K562 (cell line): ENCODE data around the gene CTCF. TPM values are rescaled to one million over a fixed set of nuclear protein-coding genes. Genes with fewer than 3 reads are reported as not detected.
A peak's percentile ranks its signal among the peaks of the same experiment; 100 is the strongest.

Experiments
- ATAC-seq: fragments of 200-7000 bp; cut with Tn5 transposase; 3 replicates; pipeline ENCODE4 v1.9.1; 2020; ENCODE audit warnings: moderate library complexity
- BruUV-seq: library from RNA; stranded (reverse); fragments of 400-500 nt; replicated peaks from 2 replicates; lab custom pipeline; 2021; lab: Mats Ljungman, UMichigan
- CTCF ChIA-PET: fragments of 300-600 bp; formaldehyde crosslinking; extraction: SDS; loops from one replicate; lab custom pipeline; 2021; ENCODE audit warnings: low intra/inter-chr PET ratio; lab: Yijun Ruan, JAX
- POLR2A ChIA-PET: fragments of 300-600, 350-650 bp; sonication (Branson Sonifier 250); formaldehyde crosslinking; extraction: SDS; loops from one replicate; lab custom pipeline; 2021; ENCODE audit warnings: antibody characterized with exemption, inconsistent platforms; lab: Yijun Ruan, JAX
- DNase-seq, 4 experiments: peaks; one replicate each; pipeline versions ENCODE4 v3.0.0 to v3.0.0-alpha.2; 2011 to 2018; ENCODE audit warnings: low spot score in 3 of 4, mixed read lengths in 3 of 4; ENCODE audit errors: extremely low read depth in 1 of 4
- FAIRE-seq: peaks from 2 replicates; lab custom pipeline; 2011; peaks lifted over from hg19 to GRCh38; lab: Jason Lieb, UNC
- H2AFZ ChIP-seq: 2 replicates; pipeline ENCODE4 v1.6.0; 2011; ENCODE audit warnings: low read depth, low read length, control low read depth, inconsistent platforms
- H3K27ac ChIP-seq: fragments of 200-600 bp; 3 replicates; pipeline ENCODE4 v1.8.0; 2011; ENCODE audit warnings: low read depth, mild to moderate bottlenecking, control low read depth, inconsistent platforms, low read length, moderate library complexity, mixed read lengths; ENCODE audit errors: extremely low read depth
- H3K27me3 ChIP-seq, 2 experiments: fragments of 300-600 bp in 1 of 2; 2 replicates in 1 of 2; 3 replicates in 1 of 2; pipeline versions ENCODE4 v1.6.0 to v1.8.0; 2011; ENCODE audit warnings: inconsistent platforms in 2 of 2, low read length in 2 of 2, mild to moderate bottlenecking in 1 of 2, mixed read lengths in 1 of 2, moderate library complexity in 1 of 2; ENCODE audit not compliant: control insufficient read depth in 2 of 2, insufficient read depth in 2 of 2
- H3K36me3 ChIP-seq: fragments of 300-600 bp; 3 replicates; pipeline ENCODE4 v1.8.0; 2011; ENCODE audit warnings: mild to moderate bottlenecking, low read length, inconsistent platforms; ENCODE audit not compliant: control insufficient read depth, insufficient read depth
- H3K4me1 ChIP-seq, 2 experiments: fragments of 200-600 bp in 1 of 2; replicated peaks in 1 of 2; 2 replicates in 1 of 2; 3 replicates in 1 of 2; pipeline versions ENCODE4 v1.5.1 to v1.8.0; 2011; ENCODE audit warnings: inconsistent platforms in 2 of 2, low read length in 2 of 2, mild to moderate bottlenecking in 1 of 2, mixed read lengths in 1 of 2, moderate library complexity in 1 of 2; ENCODE audit not compliant: control insufficient read depth in 2 of 2, insufficient read depth in 2 of 2
- H3K4me2 ChIP-seq: 2 replicates; pipeline ENCODE4 v1.6.1; 2011; ENCODE audit warnings: low read length, control low read depth, inconsistent platforms, mixed read lengths; ENCODE audit not compliant: insufficient read depth
- H3K4me3 ChIP-seq: fragments of 200-600 bp; sonication (generic), shearing (Covaris generic); 2 replicates; pipeline ENCODE4 v1.5.1; 2016; ENCODE audit warnings: control low read depth, inconsistent platforms
- H3K79me2 ChIP-seq: fragments of 200-600 bp; 3 replicates; pipeline ENCODE4 v1.8.0; 2011; ENCODE audit warnings: low read length, inconsistent platforms; ENCODE audit not compliant: control insufficient read depth, insufficient read depth
- H3K9ac ChIP-seq, 2 experiments: 2 replicates each; pipeline versions ENCODE4 v1.6.0 to v1.6.1; 2011; ENCODE audit warnings: low read depth in 2 of 2, low read length in 2 of 2, control low read depth in 1 of 2, inconsistent platforms in 1 of 2, mild to moderate bottlenecking in 1 of 2, mixed read lengths in 1 of 2; ENCODE audit not compliant: insufficient read depth in 1 of 2
- H3K9me1 ChIP-seq: one replicate; pipeline ENCODE4 v1.6.0; 2011; ENCODE audit warnings: inconsistent platforms, mild to moderate bottlenecking, low read length, moderate library complexity; ENCODE audit not compliant: control insufficient read depth, insufficient read depth
- H3K9me3 ChIP-seq: replicated peaks from 2 replicates; pipeline ENCODE4 v1.5.1; 2011; ENCODE audit warnings: low read depth, low read length, inconsistent platforms; ENCODE audit not compliant: control insufficient read depth, insufficient read depth
- H4K20me1 ChIP-seq: replicated peaks from 2 replicates; pipeline ENCODE4 v1.6.1; 2011; ENCODE audit warnings: low read length, inconsistent platforms, mixed read lengths; ENCODE audit not compliant: control insufficient read depth, insufficient read depth
- AFF1 ChIP-seq, 2 experiments: fragments of 450-650 bp; IDR thresholded peaks; 2 replicates each; pipeline ENCODE4 v1.6.1; 2018; ENCODE audit warnings: mild to moderate bottlenecking in 2 of 2, low read depth in 1 of 2; ENCODE audit not compliant: partially characterized antibody in 2 of 2
- CREBBP ChIP-seq: IDR thresholded peaks from one replicate; pipeline ENCODE4 v1.6.1; 2012; ENCODE audit warnings: low read depth, mild to moderate bottlenecking, control low read depth, inconsistent platforms, low read length
- EP300 ChIP-seq: IDR thresholded peaks from 2 replicates; pipeline ENCODE4 v1.6.1; 2012; ENCODE audit warnings: low read length, improper control_type of control experiment
- FOXO4 ChIP-seq: fragments of 450-650 bp; formaldehyde crosslinking; IDR thresholded peaks from 2 replicates; pipeline ENCODE4 v1.4.0; 2020; ENCODE audit warnings: mild to moderate bottlenecking, moderate library complexity
- GTF2F1 ChIP-seq: IDR thresholded peaks from 2 replicates; pipeline ENCODE4 v1.6.1; 2011; ENCODE audit warnings: low read depth, low read length, improper control_type of control experiment
- RFX7 ChIP-seq: fragments of 250-450 bp; sonication (Bioruptor Pico); IDR thresholded peaks from 2 replicates; pipeline ENCODE4 v1.5.1; 2021; ENCODE audit warnings: mild to moderate bottlenecking
- TCF3 ChIP-seq: sonication (generic); formaldehyde crosslinking; IDR thresholded peaks from 2 replicates; pipeline ENCODE4 v1.4.0; 2020; ENCODE audit warnings: mild to moderate bottlenecking, missing genetic modification reagents
- XRCC5 ChIP-seq: fragments of 200-400 bp; formaldehyde crosslinking; IDR thresholded peaks from 2 replicates; pipeline ENCODE4 v1.6.1; 2017; ENCODE audit warnings: low read depth, mild to moderate bottlenecking, low read length
- ZNF609 ChIP-seq: sonication (generic); formaldehyde crosslinking; IDR thresholded peaks from 2 replicates; pipeline ENCODE4 v1.8.1; 2023; ENCODE audit warnings: missing genetic modification reagents, mild to moderate bottlenecking, borderline replicate concordance
- ZZZ3 ChIP-seq: fragments of 450-650 bp; IDR thresholded peaks from 2 replicates; pipeline ENCODE4 v1.6.1; 2016; ENCODE audit warnings: antibody characterized with exemption, mild to moderate bottlenecking, moderate library complexity
- WGBS: fragments of 100-300 bp; shearing (Covaris generic); methylation state at CpG from one replicate; pipeline ENCODE4 v1.1.6; 2016; ENCODE audit warnings: low coverage, mixed read lengths; ENCODE audit not compliant: insufficient coverage; ENCODE audit errors: missing lambda C conversion rate; 5-methylcytosine and 5-hydroxymethylcytosine counted together
- in situ Hi-C: fragments of 300-500 bp; cut with MboI; formaldehyde crosslinking; loops from 4 replicates; pipeline ENCODE4 v1.15.0; 2018; ENCODE audit warnings: inconsistent platforms, mixed read lengths
- intact Hi-C: fragments of 100-400 bp; cut with micrococcal nuclease; formaldehyde crosslinking; loops from 2 replicates; pipeline ENCODE4 v1.14.2; 2022
- polyA plus RNA-seq, 8 experiments: library from polyadenylated mRNA; depleted of rRNA in 4 of 8; stranded (reverse) in 5 of 8; unstranded in 3 of 8; fragments of >200 nt; fragmentation: Nextera tagmentation in 2 of 8; fragmentation: Illumina TruSeq in 1 of 8; extraction: Ambion mirVana in 2 of 8; extraction: Trizol in 1 of 8; gene quantifications; 2 replicates each; pipeline versions ENCODE4 v1.2.1 to v1.2.3, GENCODE V29; 2011 to 2014; ENCODE audit warnings: inconsistent platforms in 1 of 8, missing spikeins in 1 of 8
- total RNA-seq, 7 experiments: library from RNA; depleted of rRNA in 6 of 7; stranded (reverse); fragments of >200 nt in 6 of 7; fragmentation: Illumina TruSeq in 2 of 7; extraction: Trizol in 2 of 7; gene quantifications; 2 replicates each; pipeline versions ENCODE4 v1.2.1 to v1.2.3, GENCODE V29; 2011 to 2021; ENCODE audit warnings: low replicate concordance in 1 of 7

The CTCF gene
- total and polyA plus RNA-seq, 9 of the 15 experiments (the other 6 are each of a cell fraction or from before 2014, with no cell fraction given): 7.8 to 49.2 (median 33.9) TPM

GRCh38 chr16:67565470-67566100, 3.3 kb downstream of the CTCF start (continued):
- TF ChIP-seq AFF1 (IDR thresholded peaks at IDR 0.05; ENCODE audit: low read depth in 1 of 2, partially characterized antibody in 2 of 2) (no peak), GTF2F1 (no peak)

- H3K9me3 ChIP-seq: no peaks in the 10 kb centered on the region
- no peaks in the 10 kb centered on the region for H3K27me3 ChIP-seq
- DNase-seq (no peak), ATAC-seq (no peak), FAIRE-seq (peak; percentile 44)
- intact Hi-C loops: no loop called here
- no peak overlapping the region for H3K4me2 ChIP-seq
- H4K20me1 ChIP-seq: no peaks in the 10 kb centered on the region
- H3K9me1 ChIP-seq: no peaks in the 10 kb centered on the region
- 97% methylated on average over 2 of the region's 2 CpGs for WGBS
- H3K27ac ChIP-seq: no peak overlapping the region
- no peak overlapping the region for H3K4me3 ChIP-seq
- H2AFZ ChIP-seq: no peak overlapping the region
- peaks cover 0 to 5% of the 10 kb centered on the region in 2 experiments; a peak in 2 of 5 replicates for H3K4me1 ChIP-seq
- H3K79me2 ChIP-seq: peaks cover 72% of the 10 kb centered on the region
- CTCF ChIA-PET: no interaction called here
- POLR2A ChIA-PET: interaction anchor here (1.2 to 1.9 kb wide), 3 partner anchors 9 to 13 kb away, joined by 3 to 9 read pairs (median 6); partner anchors contain the start of gene CTCF
- H3K9ac ChIP-seq: no peak overlapping the region
- H3K36me3 ChIP-seq: peaks cover 40% of the 10 kb centered on the region
- no TSS peak for BruUV-seq
- in situ Hi-C loops: no loop called here
- TF ChIP-seq EP300: no peak
- no peak for TF ChIP-seq TCF3 (CRISPR knock-in tag)
- no peak for TF ChIP-seq ZZZ3
- no peak for TF ChIP-seq XRCC5
- no peak for TF ChIP-seq CREBBP
- TF ChIP-seq FOXO4 (CRISPR knock-in tag): no peak
- TF ChIP-seq ZNF609 (CRISPR knock-in tag): no peak
- TF ChIP-seq RFX7 (CRISPR knock-in tag): no peak
Measured at GRCh38 chr16:67571464-67571863, 9.1 kb downstream of the CTCF start.
